T1000 (cell line): Measurements from ENCODE around the gene SLC15A2.

Experiments
- DNase-seq: peaks from one replicate; lab custom pipeline; 2025; ENCODE audit warnings: mixed read lengths; lab: John Stamatoyannopoulos, UW

Gene SLC15A2

GRCh38 chr3:121981473-121981872 is 87.3 kb downstream of the SLC15A2 start:
- no peak for DNase-seq

- DNase-seq: no peak
Observed at GRCh38 chr3:121985846-121986245, 91.6 kb downstream of the SLC15A2 start.

- DNase-seq: no peak
Observed at GRCh38 chr3:121988146-121988545, 93.9 kb downstream of the SLC15A2 start.

GRCh38 chr3:121989943-121990342 is 95.7 kb downstream of the SLC15A2 start:
- no peak for DNase-seq

- no peak for DNase-seq
Observed at GRCh38 chr3:121992601-121993560, 98.7 kb downstream of the SLC15A2 start.
